CD4-positive, alpha-beta T cell treated with Interleukin-4 for 1 hour (primary cell): ENCODE data around the gene CDK1.
"Not testable (repeated sequence)": the region's sequence is repeated elsewhere in the genome, so short reads cannot be mapped to it uniquely, and the experiment has no call there.

Experiments
- DNase-seq, 2 donors: peaks; one replicate each; pipeline ENCODE4 v3.0.0-alpha.2; 2020 to 2022

CDK1 gene

GRCh38 chr10:60817398-60817805 lies 39.1 kb downstream of the CDK1 start:
- DNase-seq = no peak

GRCh38 chr10:60818134-60818770 lies 40.0 kb downstream of the CDK1 start:
- no peak for DNase-seq

DNA sequence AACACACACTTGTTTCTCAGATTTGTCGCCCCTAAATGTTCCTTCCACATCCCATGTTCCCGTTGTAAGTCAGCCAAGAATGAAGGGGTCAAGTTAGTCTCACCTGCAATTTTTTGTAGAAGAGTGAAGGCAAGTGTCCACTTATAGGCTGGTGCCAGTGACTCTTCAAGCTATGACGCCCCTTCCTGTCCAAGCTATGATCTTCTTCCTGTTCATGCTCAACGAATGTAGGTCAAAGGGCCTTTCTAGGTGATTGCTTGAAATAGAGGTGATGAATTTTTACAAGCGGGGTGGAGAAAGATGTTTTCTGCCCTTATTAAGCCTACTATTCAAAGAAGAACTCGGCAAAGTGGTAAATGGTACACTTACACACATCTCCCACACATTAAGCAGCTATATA lies 41.0 kb downstream of the CDK1 start:
- DNase-seq = no peak

GRCh38 chr10:60820093-60820754 lies 41.9 kb downstream of the CDK1 start:
- no peak for DNase-seq

DNA sequence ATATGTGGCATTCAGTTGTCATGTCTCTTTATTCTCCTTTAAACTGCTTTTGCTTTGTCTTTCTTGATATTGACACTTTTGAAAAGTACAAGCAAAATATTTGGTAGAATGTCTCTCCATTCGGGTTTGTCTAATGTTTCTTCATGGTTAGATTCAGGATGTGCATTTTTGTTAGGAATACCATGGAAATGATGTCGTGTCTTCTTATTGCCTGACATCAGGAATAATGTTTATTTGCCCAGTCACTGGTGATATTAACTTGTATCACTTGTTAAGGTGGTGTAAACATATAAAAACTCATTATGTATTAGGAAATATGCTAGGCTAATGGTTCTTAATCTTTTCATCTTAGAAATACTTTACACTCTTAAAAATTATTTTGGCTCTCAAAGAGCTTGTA lies 43.4 kb downstream of the CDK1 start:
- no peak for DNase-seq

DNA sequence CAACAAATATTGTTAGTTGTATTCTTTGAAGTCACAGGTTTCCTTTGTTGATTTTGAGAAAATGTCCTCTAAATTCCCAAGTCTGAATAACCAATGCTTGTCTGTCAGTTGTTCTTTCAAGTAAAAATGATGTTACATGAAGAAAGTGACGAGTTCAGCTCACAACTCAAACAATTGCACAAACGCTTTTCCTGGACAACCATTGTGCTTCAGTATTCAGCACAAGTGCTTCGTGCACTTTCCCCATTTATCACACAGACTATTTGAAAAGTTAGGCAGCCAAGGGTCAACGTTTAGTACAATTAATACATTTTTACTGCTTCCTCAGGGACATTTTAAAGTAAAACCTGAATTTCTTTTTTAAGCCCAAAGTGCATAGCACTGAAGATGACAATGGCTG lies 44.5 kb downstream of the CDK1 start:
- DNase-seq = no peak

DNA sequence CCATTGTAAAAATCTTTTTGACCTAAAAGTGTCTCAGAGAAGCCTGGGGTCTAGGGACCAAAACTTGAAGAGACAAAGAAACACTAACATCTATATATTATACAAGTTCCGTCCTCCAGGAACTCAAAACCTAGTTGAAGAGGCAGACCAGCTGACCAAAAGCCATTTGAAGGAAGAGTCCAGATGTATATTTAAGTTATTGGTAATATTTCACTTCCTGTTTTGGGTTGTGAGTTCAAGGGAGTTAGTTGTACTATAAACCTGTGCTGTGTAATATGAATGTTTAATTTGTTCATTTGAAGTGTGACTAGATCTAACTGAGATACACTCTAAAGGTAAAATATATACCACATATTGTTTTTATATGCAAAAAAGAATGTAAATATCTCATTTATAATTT lies 45.0 kb downstream of the CDK1 start:
- no peak for DNase-seq

DNA sequence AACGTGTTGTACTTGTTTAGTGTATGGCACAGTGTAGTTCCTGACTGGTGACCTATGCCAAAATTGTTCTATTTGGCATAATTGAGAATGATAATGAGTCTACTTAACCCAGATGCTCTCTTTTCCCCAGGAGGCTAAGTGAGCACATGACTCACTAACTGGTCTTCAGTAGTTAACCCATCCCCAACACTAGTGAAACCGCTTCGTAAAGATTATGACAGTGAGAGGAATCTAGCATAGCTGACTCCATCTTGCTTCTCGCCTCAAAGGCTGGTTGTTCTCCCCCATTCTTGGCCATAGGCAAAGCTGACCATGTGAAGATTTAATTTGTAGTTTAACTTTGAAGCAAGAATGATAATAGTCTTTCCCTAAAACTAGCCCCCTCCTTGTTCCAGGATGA lies 47.2 kb downstream of the CDK1 start:
- DNase-seq = no peak

- DNase-seq = no peak
Measured at GRCh38 chr10:60827791-60828488, 49.7 kb downstream of the CDK1 start.

- no peak for DNase-seq
Measured at GRCh38 chr10:60828489-60828852, 50.2 kb downstream of the CDK1 start.

DNA sequence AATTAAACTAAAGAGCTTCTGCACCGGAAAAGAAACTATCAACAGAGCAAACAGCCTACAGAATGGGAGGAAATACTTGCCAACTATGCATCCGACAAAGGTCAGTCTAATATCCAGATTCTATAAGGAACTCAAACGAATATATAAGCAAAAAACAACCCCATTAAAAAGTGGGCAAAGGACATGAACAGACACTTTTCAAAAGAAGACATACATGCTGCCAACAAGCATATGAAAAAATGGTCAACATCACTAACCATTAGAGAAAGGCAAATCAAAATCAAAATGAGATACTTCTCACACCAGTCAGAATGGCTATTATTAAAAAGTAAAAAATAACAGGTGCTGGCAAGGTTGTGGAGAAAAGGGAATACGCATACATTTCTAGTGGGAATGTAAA lies 53.9 kb downstream of the CDK1 start:
- DNase-seq = not testable (repeated sequence)

DNA sequence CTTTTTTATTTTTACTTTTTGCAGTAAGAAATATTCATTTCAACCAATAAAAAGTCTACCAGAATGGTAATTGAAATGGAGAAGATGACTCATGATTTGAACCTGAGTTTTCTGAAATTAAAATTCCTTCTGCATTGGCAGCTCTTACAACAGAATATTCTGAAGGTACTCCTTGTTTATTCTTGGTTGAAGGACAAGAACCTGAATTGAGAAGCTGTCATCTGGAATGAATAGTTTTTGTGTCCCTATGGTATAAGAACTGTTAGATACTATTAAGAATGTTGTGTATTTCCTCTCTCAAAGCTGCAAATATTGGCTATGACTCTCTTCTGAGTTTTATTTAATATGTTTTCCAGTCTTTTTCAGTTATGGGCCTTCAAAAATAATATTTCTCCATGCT lies 56.1 kb downstream of the CDK1 start:
- DNase-seq = no peak

DNA sequence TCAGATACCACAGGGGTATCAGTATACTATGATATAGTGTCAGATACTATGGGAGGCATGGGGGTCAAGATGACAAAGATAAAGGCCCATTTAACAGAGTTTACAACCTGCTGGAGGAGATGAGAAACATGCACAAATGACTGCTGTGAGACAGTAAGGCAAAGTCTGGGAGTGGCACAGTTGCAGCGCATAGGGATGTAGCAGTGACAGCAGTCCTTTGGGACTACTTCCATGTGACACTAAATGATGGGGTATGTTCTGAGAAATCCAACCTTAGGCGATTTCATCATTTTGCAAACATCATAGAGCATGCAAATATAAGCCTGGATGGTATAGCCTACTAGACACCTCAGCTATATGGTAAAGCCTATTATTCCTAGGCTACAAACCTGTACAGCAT lies 56.8 kb downstream of the CDK1 start:
- no peak for DNase-seq

DNA sequence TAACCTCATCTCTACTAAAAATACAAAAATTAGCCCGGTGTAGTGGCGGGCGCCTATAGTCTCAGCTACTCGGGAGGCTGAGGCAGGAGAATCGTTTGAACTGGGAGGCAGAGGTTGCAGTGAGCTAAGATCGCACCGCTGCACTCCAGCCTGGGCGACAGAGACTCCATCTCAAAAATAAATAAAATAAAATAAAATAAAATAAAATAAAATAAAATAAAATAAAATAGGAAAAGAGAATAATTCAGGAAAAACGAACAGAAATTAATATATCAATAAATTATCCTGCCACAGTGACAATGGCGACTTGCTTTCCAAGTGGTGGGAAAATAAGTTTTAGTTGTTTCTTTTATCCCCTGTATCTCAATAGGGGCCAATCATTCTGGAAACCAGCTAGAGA lies 62.9 kb downstream of the CDK1 start:
- DNase-seq = not testable (repeated sequence)

GRCh38 chr10:60842694-60843093 lies 64.4 kb downstream of the CDK1 start:
- DNase-seq = no peak
